ENCODE measurements around the gene CAPN7.

Gene CAPN7

DNA sequence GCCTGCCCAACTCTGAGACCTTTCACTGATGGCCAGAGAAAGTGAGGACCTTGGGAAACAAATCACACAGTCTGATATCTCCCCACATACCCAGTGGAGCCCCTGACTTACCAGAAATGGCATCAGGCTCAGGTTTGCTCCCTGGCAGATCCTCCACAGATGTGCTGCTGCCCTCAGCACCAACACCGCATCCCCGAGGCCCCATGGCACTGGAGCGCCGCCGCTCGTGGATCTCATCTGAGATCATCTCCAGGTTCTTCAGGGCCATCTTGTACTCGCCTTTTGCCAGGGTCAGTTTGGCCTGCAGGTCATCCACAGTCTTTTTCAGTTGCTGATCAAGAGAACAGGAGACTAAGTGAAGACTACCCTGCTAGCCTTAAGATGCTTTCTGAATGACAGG, 52.7 kb downstream of the CAPN7 start:
- Mint-ChIP-seq H3K27ac (no peak overlapping the region), H3K27me3 (ENCODE audit: low read depth) (no peaks in the 10 kb centered on the region), H3K36me3 (ENCODE audit: low read depth) (peaks cover 54% of the 10 kb centered on the region), H3K4me3 (no peak overlapping the region), H3K4me1 (peaks cover 12% of the 10 kb centered on the region), H3K9me3 (no peaks in the 10 kb centered on the region)
- TF ChIP-seq, protein P1, sequence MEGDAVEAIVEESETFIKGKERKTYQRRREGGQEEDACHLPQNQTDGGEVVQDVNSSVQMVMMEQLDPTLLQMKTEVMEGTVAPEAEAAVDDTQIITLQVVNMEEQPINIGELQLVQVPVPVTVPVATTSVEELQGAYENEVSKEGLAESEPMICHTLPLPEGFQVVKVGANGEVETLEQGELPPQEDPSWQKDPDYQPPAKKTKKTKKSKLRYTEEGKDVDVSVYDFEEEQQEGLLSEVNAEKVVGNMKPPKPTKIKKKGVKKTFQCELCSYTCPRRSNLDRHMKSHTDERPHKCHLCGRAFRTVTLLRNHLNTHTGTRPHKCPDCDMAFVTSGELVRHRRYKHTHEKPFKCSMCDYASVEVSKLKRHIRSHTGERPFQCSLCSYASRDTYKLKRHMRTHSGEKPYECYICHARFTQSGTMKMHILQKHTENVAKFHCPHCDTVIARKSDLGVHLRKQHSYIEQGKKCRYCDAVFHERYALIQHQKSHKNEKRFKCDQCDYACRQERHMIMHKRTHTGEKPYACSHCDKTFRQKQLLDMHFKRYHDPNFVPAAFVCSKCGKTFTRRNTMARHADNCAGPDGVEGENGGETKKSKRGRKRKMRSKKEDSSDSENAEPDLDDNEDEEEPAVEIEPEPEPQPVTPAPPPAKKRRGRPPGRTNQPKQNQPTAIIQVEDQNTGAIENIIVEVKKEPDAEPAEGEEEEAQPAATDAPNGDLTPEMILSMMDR (IDR thresholded peaks at IDR 0.05; ENCODE audit: unreplicated experiment in 3 of 3) = no peak

DNA sequence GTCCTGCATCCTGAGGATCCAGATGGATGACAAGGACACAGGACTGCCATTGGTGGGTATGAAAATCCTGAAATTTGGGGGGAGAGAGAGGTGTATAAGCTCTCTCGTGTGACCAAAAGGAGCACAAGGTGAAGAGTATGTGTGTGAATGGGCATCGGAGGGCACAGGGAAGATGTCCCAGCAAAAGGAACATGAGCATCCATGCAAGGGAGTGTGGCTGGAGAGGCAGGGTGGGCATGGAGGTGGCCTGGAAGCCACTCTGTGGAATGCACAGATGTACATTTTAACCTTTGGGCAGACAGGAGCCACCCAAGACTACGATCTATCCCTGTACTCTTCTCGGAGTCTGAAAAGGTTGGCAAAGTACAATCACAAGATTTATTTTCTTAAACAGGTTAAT, 54.5 kb downstream of the CAPN7 start:
- Mint-ChIP-seq H3K4me1 (peaks cover 18% of the 10 kb centered on the region), H3K27ac (peak overlapping the region in 1 of 3 experiments; percentile 20), H3K36me3 (ENCODE audit: low read depth) (peaks cover 48% of the 10 kb centered on the region), H3K9me3 (no peaks in the 10 kb centered on the region), H3K4me3 (no peak overlapping the region), H3K27me3 (ENCODE audit: low read depth) (no peaks in the 10 kb centered on the region)
- TF ChIP-seq, protein P1 (IDR thresholded peaks at IDR 0.05; ENCODE audit: unreplicated experiment in 3 of 3) = no peak

DNA sequence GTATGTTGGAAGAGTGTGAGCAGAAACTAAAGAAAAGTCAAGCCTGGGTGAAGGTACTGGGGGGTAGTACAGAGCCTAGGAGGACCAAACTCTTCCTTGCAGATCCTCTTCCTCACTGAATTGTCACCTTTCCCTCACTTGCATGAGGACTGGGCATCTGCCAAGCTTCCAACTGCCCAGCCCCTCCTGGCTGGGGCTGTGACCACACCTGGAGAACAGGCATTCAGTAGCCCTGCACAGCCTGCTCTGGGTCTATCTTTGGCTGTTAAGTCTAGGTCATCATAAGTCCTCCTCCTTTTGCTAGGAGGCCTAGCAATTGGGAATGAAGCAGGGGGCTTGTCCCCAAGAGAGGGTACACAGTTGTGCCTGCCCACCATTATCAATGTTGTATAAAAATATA, 55.2 kb downstream of the CAPN7 start:
- Mint-ChIP-seq H3K36me3 (ENCODE audit: low read depth) (peaks cover 41% of the 10 kb centered on the region), H3K4me3 (no peak overlapping the region), H3K27me3 (ENCODE audit: low read depth) (no peaks in the 10 kb centered on the region), H3K27ac (no peak overlapping the region), H3K4me1 (peaks cover 18% of the 10 kb centered on the region), H3K9me3 (no peaks in the 10 kb centered on the region)
- TF ChIP-seq, protein P1 (IDR thresholded peaks at IDR 0.05; ENCODE audit: unreplicated experiment in 3 of 3) = no peak

DNA sequence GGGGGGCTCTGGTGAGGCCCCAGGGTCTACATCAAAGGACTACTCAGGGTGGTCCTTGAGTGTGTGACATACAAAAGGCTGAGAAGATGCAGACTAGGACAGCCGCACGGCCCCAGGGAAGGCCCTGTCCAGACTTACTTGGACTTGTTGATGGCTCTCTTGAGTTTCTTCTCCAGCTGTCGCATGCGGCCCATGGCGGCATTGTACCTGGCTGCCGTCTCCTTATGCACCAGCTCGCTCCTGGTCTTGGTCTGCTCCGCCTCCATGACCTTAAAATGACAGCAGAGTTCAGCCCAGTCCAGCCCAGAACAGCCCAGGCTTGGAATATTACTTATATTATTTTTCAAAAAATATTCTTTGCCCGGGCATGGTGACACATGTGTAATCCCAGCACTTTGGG, 56.0 kb downstream of the CAPN7 start:
- Mint-ChIP-seq H3K36me3 (ENCODE audit: low read depth) (peaks cover 38% of the 10 kb centered on the region), H3K9me3 (no peaks in the 10 kb centered on the region), H3K27ac (no peak overlapping the region), H3K4me1 (peaks cover 16% of the 10 kb centered on the region), H3K4me3 (no peak overlapping the region), H3K27me3 (ENCODE audit: low read depth) (no peaks in the 10 kb centered on the region)
- TF ChIP-seq, protein P1 (IDR thresholded peaks at IDR 0.05; ENCODE audit: unreplicated experiment in 3 of 3) = no peak

DNA sequence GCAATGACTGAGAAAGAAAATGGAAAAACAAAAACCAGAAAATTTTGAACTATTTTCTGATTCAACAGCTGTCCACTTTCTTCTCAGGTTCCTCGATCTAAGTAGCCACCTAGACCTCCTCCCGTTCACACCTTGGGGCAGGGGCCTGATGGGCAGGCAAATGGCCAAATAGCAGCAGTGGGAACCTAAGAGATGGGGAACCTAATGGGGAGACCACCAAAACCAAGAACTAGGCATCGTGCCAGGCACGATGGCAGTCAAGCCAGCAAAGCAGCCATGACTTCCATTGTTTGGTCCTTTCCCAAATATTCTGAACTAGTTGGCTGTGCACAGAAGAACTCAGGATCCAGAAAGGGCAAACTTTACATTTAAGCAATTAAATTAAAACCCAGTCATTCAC, 57.1 kb downstream of the CAPN7 start:
- Mint-ChIP-seq H3K27ac (no peak overlapping the region), H3K4me3 (no peak overlapping the region), H3K36me3 (ENCODE audit: low read depth) (peaks cover 27% of the 10 kb centered on the region), H3K27me3 (ENCODE audit: low read depth) (no peaks in the 10 kb centered on the region), H3K4me1 (peaks cover 12% of the 10 kb centered on the region), H3K9me3 (no peaks in the 10 kb centered on the region)
- TF ChIP-seq, protein P1 (IDR thresholded peaks at IDR 0.05; ENCODE audit: unreplicated experiment in 3 of 3) = no peak

DNA sequence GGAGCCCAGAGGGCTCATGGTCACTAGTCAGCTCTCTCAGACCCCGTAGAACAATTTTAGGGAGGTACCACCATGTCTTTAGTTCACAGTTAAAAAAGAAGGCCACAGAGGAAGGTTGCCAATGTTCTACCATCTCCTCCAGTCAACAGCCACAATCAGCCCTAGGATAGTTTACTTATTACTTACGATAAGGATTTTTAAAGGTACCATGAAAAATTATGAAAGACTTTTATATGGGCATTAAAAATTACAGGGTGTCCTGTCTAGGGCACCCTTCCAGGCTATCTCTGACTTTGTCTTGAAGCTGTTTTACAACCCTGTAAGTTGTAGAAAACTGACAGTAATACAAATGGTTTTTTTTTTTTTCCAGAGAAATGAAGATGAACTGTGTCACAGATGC, 57.9 kb downstream of the CAPN7 start:
- Mint-ChIP-seq H3K4me3 (no peak overlapping the region), H3K27me3 (ENCODE audit: low read depth) (no peaks in the 10 kb centered on the region), H3K27ac (no peak overlapping the region), H3K4me1 (peaks cover 15% of the 10 kb centered on the region), H3K9me3 (no peaks in the 10 kb centered on the region), H3K36me3 (ENCODE audit: low read depth) (peaks cover 24% of the 10 kb centered on the region)
- TF ChIP-seq, protein P1 (IDR thresholded peaks at IDR 0.05; ENCODE audit: unreplicated experiment in 3 of 3) = no peak

All from nephron (organoid).